ENCODE measurements around the gene LDLRAD2.
"Not testable (repeated sequence)": the region's sequence is repeated elsewhere in the genome, so short reads cannot be mapped to it uniquely, and the experiment has no call there.

The LDLRAD2 gene

DNA sequence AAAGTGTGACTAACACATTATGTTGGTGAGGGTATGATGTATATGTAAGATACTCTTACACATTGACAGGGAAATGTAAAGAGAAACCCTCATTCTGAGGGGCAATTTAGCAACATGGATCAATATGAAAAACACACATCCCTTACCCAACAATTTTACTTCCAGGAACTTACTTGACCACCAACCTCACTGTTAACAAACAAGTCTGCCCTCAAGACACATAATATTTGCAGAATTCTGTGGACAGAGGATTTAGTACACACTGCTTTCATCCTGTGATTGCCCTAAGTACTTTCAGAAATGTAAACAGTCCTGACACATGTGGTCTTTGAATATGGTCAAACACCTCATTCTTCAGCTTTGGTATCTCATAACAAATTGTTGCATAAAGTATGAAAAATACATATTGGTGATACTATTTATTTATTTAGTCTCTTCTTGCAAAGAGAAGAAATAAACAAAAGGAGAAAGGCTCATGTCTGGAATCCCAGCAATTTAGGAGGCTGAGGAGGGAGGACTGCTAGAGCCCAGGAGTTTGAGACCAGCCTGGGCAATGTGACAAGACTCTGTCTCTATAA, 36.0 kb upstream of the LDLRAD2 start:
- TF ChIP-seq, protein P1, sequence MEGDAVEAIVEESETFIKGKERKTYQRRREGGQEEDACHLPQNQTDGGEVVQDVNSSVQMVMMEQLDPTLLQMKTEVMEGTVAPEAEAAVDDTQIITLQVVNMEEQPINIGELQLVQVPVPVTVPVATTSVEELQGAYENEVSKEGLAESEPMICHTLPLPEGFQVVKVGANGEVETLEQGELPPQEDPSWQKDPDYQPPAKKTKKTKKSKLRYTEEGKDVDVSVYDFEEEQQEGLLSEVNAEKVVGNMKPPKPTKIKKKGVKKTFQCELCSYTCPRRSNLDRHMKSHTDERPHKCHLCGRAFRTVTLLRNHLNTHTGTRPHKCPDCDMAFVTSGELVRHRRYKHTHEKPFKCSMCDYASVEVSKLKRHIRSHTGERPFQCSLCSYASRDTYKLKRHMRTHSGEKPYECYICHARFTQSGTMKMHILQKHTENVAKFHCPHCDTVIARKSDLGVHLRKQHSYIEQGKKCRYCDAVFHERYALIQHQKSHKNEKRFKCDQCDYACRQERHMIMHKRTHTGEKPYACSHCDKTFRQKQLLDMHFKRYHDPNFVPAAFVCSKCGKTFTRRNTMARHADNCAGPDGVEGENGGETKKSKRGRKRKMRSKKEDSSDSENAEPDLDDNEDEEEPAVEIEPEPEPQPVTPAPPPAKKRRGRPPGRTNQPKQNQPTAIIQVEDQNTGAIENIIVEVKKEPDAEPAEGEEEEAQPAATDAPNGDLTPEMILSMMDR (IDR thresholded peaks at IDR 0.05; ENCODE audit: low read length) = no peak
- TF ChIP-seq EZH2phosphoT487 (IDR thresholded peaks at IDR 0.05; ENCODE audit: low read length) = no peak
- TF ChIP-seq EZH2 (optimal IDR thresholded peaks at IDR 0.05; ENCODE audit: low read depth, low read length) = no peak
- Histone ChIP-seq H3K27ac (ENCODE audit: low read length) (no peak overlapping the region), H3K4me1 (ENCODE audit: low read length) (peaks cover 14% of the 10 kb centered on the region), H2AFZ (ENCODE audit: low read length) (no peak overlapping the region), H3K9me3 (replicated peaks; ENCODE audit: insufficient read depth, low read length) (no peaks in the 10 kb centered on the region), H3K9ac (ENCODE audit: low read length) (no peak overlapping the region), H3K9me2 (replicated peaks; ENCODE audit: insufficient read depth, low read length) (no peaks in the 10 kb centered on the region), H3K27me3 (replicated peaks; ENCODE audit: insufficient read depth, low read length) (no peaks in the 10 kb centered on the region), H3K4me3 (ENCODE audit: low read length) (no peak overlapping the region), H3K79me2 (ENCODE audit: low read length) (peaks cover 99% of the 10 kb centered on the region), H3K36me3 (replicated peaks; ENCODE audit: insufficient read depth, low read length) (no peaks in the 10 kb centered on the region), H3F3A (ENCODE audit: insufficient read depth, low read length) (peaks cover 15% of the 10 kb centered on the region), H4K20me1 (ENCODE audit: insufficient read depth, low read length) (peaks cover 45% of the 10 kb centered on the region), H3K4me2 (ENCODE audit: low read depth, low read length) (no peak overlapping the region)
- no peak for DNase-seq

DNA sequence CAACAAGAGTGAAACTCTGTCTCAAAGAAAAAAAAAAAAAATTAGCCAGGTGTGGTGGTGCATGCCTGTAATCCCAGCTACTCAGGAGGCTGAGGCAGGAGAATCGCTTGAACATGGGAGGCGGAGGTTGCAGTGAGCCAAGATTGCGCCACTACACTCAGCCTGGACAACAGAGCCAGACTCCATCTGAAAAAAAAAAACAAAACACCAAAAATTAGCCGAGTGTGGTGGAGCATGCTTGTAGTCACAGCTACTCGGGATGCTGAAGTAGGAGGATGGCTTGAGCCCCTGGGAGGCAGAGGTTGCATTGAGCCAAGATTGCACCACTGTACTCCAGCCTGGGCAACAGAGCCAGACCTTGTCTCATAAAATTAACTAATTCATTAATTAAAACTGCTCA, 35.1 kb upstream of the LDLRAD2 start:
- H3K9me3 ChIP-seq (replicated peaks; ENCODE audit: insufficient read depth, low read length); H3K4me3 ChIP-seq (ENCODE audit: low read length); H3K36me3 ChIP-seq (replicated peaks; ENCODE audit: insufficient read depth, low read length); H3K9me2 ChIP-seq (replicated peaks; ENCODE audit: insufficient read depth, low read length); H3K9ac ChIP-seq (ENCODE audit: low read length); DNase-seq; H3K27me3 ChIP-seq (replicated peaks; ENCODE audit: insufficient read depth, low read length); H2AFZ ChIP-seq (ENCODE audit: low read length); H3K27ac ChIP-seq (ENCODE audit: low read length); H3K4me2 ChIP-seq (ENCODE audit: low read depth, low read length): not testable (repeated sequence)
- Histone ChIP-seq H3K4me1 (ENCODE audit: low read length) (peaks cover 14% of the 10 kb centered on the region), H4K20me1 (ENCODE audit: insufficient read depth, low read length) (peaks cover 45% of the 10 kb centered on the region), H3F3A (ENCODE audit: insufficient read depth, low read length) (peaks cover 24% of the 10 kb centered on the region), H3K79me2 (ENCODE audit: low read length) (peaks cover 99% of the 10 kb centered on the region)

DNA sequence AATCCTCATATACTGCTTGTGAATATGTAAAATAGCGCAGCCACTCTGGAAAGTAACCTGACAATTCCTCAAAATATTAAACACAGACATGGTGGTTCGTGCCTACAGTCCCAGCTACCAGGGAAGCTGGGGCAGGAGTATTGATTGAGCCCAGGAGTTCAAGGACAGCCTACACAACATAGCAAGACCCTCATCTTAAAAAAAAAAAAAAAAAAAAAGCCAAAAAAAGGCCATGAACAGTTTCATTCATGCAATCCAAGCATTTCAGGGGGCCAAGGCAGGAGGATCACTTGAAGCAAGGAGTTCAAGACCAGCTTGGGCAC, 33.7 kb upstream of the LDLRAD2 start:
- Histone ChIP-seq H3K9ac (ENCODE audit: low read length) (no peak overlapping the region), H3K9me3 (replicated peaks; ENCODE audit: insufficient read depth, low read length) (no peaks in the 10 kb centered on the region), H3K9me2 (replicated peaks; ENCODE audit: insufficient read depth, low read length) (no peaks in the 10 kb centered on the region)

More for the DNA sequence above, 33.7 kb upstream of the LDLRAD2 start:
- Histone ChIP-seq H3F3A (ENCODE audit: insufficient read depth, low read length) (peaks cover 33% of the 10 kb centered on the region), H4K20me1 (ENCODE audit: insufficient read depth, low read length) (peaks cover 34% of the 10 kb centered on the region), H3K27ac (ENCODE audit: low read length) (no peak overlapping the region), H2AFZ (ENCODE audit: low read length) (no peak overlapping the region), H3K4me1 (ENCODE audit: low read length) (peaks cover 11% of the 10 kb centered on the region), H3K27me3 (replicated peaks; ENCODE audit: insufficient read depth, low read length) (no peaks in the 10 kb centered on the region), H3K4me2 (ENCODE audit: low read depth, low read length) (no peak overlapping the region), H3K36me3 (replicated peaks; ENCODE audit: insufficient read depth, low read length) (no peaks in the 10 kb centered on the region), H3K79me2 (ENCODE audit: low read length) (peaks cover 94% of the 10 kb centered on the region), H3K4me3 (ENCODE audit: low read length) (no peak overlapping the region)
- no peak for DNase-seq
- TF ChIP-seq, protein P1 (IDR thresholded peaks at IDR 0.05; ENCODE audit: low read length) = no peak
- TF ChIP-seq EZH2phosphoT487 (IDR thresholded peaks at IDR 0.05; ENCODE audit: low read length) (no peak), EZH2 (optimal IDR thresholded peaks at IDR 0.05; ENCODE audit: low read depth, low read length) (no peak)

Data from MM.1S (cell line).